ENCODE measurements around the gene KCNJ10. TPM values are rescaled to one million over a fixed set of nuclear protein-coding genes. Genes with fewer than 3 reads are reported as not detected.

Gene KCNJ10
- total and polyA plus RNA-seq, 2 of the 13 experiments (the other 11 are each of a cell fraction or from before 2014, with no cell fraction given) = 4.4 to 10.3 TPM

DNA sequence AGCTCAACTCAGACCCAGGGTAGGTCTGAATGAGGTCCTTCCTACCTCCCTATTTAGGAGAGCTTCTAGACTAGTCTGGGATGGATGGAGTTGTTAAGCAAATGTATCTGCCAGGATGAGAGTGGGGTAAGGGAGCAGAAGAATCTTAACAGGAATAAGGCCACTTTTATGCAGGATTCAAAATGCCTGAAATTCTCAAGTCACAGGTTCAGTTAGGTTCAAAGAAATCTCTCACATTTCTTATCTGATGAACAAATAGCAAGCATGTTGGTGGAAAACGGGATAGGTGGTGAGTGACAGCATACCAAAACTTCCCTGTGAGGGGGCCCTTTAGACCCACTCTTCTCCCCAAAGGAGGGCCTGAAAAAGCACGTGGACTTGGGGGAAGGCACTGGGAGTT is 118.9 kb downstream of the KCNJ10 start:
- WGBS (ENCODE audit: low lambda C conversion rate) = 0% methylated on average over 2 of the region's 2 CpGs
- BruUV-seq (replicated peaks) = no TSS peak
- Histone ChIP-seq H3K27ac (ENCODE audit: extremely low read length, insufficient read depth, low read length) (no peak overlapping the region), H3K9ac (ENCODE audit: insufficient read depth, low read depth, low read length) (no peak overlapping the region), H2AFZ (ENCODE audit: low read length) (no peak overlapping the region), H3K4me2 (ENCODE audit: low read depth, low read length) (no peak overlapping the region), H3K4me1 (ENCODE audit: insufficient read depth, low read length) (peaks cover under 1% of the 10 kb centered on the region; the same call in 1 of the 2 replicates), H4K20me1 (ENCODE audit: insufficient read depth, low read length) (no peaks in the 10 kb centered on the region), H3K36me3 (replicated peaks in 1 of 2; ENCODE audit: control insufficient read depth in 1 of 2, insufficient read depth in 2 of 2, low read length in 2 of 2) (no peaks in the 10 kb centered on the region), H3K4me3 (replicated peaks in 1 of 3; ENCODE audit: insufficient read depth in 1 of 3, low read depth in 2 of 3, low read length in 3 of 3) (no peak overlapping the region), H3K9me3 (ENCODE audit: low read length) (no peaks in the 10 kb centered on the region), H3K27me3 (ENCODE audit: control insufficient read depth in 1 of 2, insufficient read depth in 2 of 2, low read length in 2 of 2) (peaks cover 2 to 26% of the 10 kb centered on the region in 2 experiments; a peak in 3 of 5 replicates), H3K79me2 (ENCODE audit: insufficient read depth, low read length) (no peaks in the 10 kb centered on the region)
- TF ChIP-seq ZNF367 (CRISPR knock-in tag; IDR thresholded peaks at IDR 0.05; ENCODE audit: borderline replicate concordance) (no peak), PHF8 (CRISPR knock-in tag; IDR thresholded peaks at IDR 0.05) (no peak), ZNF292 (CRISPR knock-in tag; IDR thresholded peaks at IDR 0.05; ENCODE audit: borderline replicate concordance, low read depth) (no peak), ZNF484 (CRISPR knock-in tag; IDR thresholded peaks at IDR 0.05; ENCODE audit: borderline replicate concordance, low read depth) (no peak)
- intact Hi-C loops (cut with micrococcal nuclease; ENCODE audit: unreplicated experiment) = no loop called here
- in situ Hi-C loops (cut with HindIII; ENCODE audit: extremely low pct_ligation_motif_present, low pct_unique_long_range_greater_than_20kb) = no loop called here
- CTCF ChIA-PET (ENCODE audit: low intra/inter-chr PET ratio, low total read pairs) = no interaction called here
- FAIRE-seq = no peak
- POLR2A ChIA-PET = no interaction called here
- no peak for DNase-seq (ENCODE audit: low spot score)
- ATAC-seq = no peak

GRCh38 chr1:159949981-159950381 is 120.0 kb downstream of the KCNJ10 start:
- H3K9me3 ChIP-seq (ENCODE audit: low read length) = no peaks in the 10 kb centered on the region
- ATAC-seq = no peak
- no peak overlapping the region for H3K27ac ChIP-seq (ENCODE audit: extremely low read length, insufficient read depth, low read length)
- peaks cover 11% of the 10 kb centered on the region for H3K4me1 ChIP-seq (ENCODE audit: insufficient read depth, low read length)
- H3K79me2 ChIP-seq (ENCODE audit: insufficient read depth, low read length) = no peaks in the 10 kb centered on the region
- H3K4me2 ChIP-seq (ENCODE audit: low read depth, low read length) = no peak overlapping the region
- ChIA-PET CTCF (ENCODE audit: low intra/inter-chr PET ratio, low total read pairs) (no interaction called here), POLR2A (no interaction called here)
- WGBS (ENCODE audit: low lambda C conversion rate) = 17% methylated on average over 4 of the region's 4 CpGs
- no peak overlapping the region for H3K4me3 ChIP-seq (replicated peaks in 1 of 3; ENCODE audit: insufficient read depth in 1 of 3, low read depth in 2 of 3, low read length in 3 of 3)
- no peak for DNase-seq (ENCODE audit: low spot score)
- FAIRE-seq = no peak
- no peaks in the 10 kb centered on the region for H4K20me1 ChIP-seq (ENCODE audit: insufficient read depth, low read length)
- no peak overlapping the region for H2AFZ ChIP-seq (ENCODE audit: low read length)
- peaks cover 2 to 35% of the 10 kb centered on the region in 2 experiments; a peak in 4 of 5 replicates for H3K27me3 ChIP-seq (ENCODE audit: control insufficient read depth in 1 of 2, insufficient read depth in 2 of 2, low read length in 2 of 2)
- BruUV-seq (replicated peaks) = no TSS peak
- in situ Hi-C loops (cut with HindIII; ENCODE audit: extremely low pct_ligation_motif_present, low pct_unique_long_range_greater_than_20kb) (no loop called here), intact Hi-C loops (cut with micrococcal nuclease; ENCODE audit: unreplicated experiment) (no loop called here)
- H3K36me3 ChIP-seq (replicated peaks in 1 of 2; ENCODE audit: control insufficient read depth in 1 of 2, insufficient read depth in 2 of 2, low read length in 2 of 2) = no peaks in the 10 kb centered on the region
- no peak overlapping the region for H3K9ac ChIP-seq (ENCODE audit: insufficient read depth, low read depth, low read length)
- TF ChIP-seq RXRA (CRISPR knock-in tag; IDR thresholded peaks at IDR 0.05) (no peak), ZNF546 (CRISPR knock-in tag; conservative IDR thresholded peaks at IDR 0.05) (no peak), ZNF646 (CRISPR knock-in tag; IDR thresholded peaks at IDR 0.05) (no peak), TBX2 (CRISPR knock-in tag; IDR thresholded peaks at IDR 0.05; ENCODE audit: borderline replicate concordance) (no peak), NCOA1 (CRISPR knock-in tag; IDR thresholded peaks at IDR 0.05) (no peak), KLF12 (CRISPR knock-in tag; IDR thresholded peaks at IDR 0.05; ENCODE audit: borderline replicate concordance) (no peak)
- TF ChIP-seq, protein P1, sequence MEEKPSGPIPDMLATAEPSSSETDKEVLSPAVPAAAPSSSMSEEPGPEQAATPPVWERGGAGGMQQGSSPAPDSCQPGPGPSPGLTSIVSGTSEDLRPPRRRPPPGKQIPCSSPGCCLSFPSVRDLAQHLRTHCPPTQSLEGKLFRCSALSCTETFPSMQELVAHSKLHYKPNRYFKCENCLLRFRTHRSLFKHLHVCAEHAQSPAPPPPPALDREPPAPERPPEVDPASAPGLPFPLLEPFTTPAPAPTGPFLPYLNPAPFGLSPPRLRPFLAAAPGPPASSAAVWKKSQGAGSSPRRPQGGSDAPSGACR (CRISPR knock-in tag; IDR thresholded peaks at IDR 0.05) = no peak

All from HepG2 (cell line).